Fibroblast of lung (primary cell): ENCODE results near the gene KIF17. TPM values are rescaled to one million over a fixed set of nuclear protein-coding genes. Genes with fewer than 3 reads are reported as not detected.

ENCODE experiments used
- DNase-seq, 2 donors: peaks; one replicate each; pipeline versions ENCODE4 v3.0.0 to v3.0.0-alpha.2; 2010; ENCODE audit warnings: low read depth in 2 of 2
- H2AFZ ChIP-seq: 2 replicates; pipeline ENCODE4 v1.5.1; 2012; ENCODE audit warnings: low read length, control low read depth, inconsistent platforms
- H3K27ac ChIP-seq: 2 replicates; pipeline ENCODE4 v1.5.1; 2011; ENCODE audit warnings: low read length, control low read depth; ENCODE audit not compliant: insufficient read depth
- H3K27me3 ChIP-seq: 2 replicates; pipeline ENCODE4 v1.5.1; 2011; ENCODE audit warnings: mild to moderate bottlenecking, low read length; ENCODE audit not compliant: control insufficient read depth, insufficient read depth
- H3K36me3 ChIP-seq: 2 replicates; pipeline ENCODE4 v1.5.1; 2011; ENCODE audit warnings: low read length; ENCODE audit not compliant: control insufficient read depth, insufficient read depth
- H3K4me1 ChIP-seq: 2 replicates; pipeline ENCODE4 v1.5.1; 2011; ENCODE audit warnings: low read length; ENCODE audit not compliant: control insufficient read depth, insufficient read depth; ENCODE audit errors: extremely low read depth
- H3K4me2 ChIP-seq: 2 replicates; pipeline ENCODE4 v1.5.1; 2011; ENCODE audit warnings: low read length, control low read depth; ENCODE audit not compliant: insufficient read depth; ENCODE audit errors: extremely low read depth
- H3K4me3 ChIP-seq, 4 experiments: fragments of 200-600 bp in 1 of 4; sonication (generic) in 1 of 4; replicated peaks in 1 of 4; 2 replicates each; pipeline ENCODE4 v1.5.1; 2011 to 2016; ENCODE audit warnings: low read length in 4 of 4, low read depth in 3 of 4, mild to moderate bottlenecking in 3 of 4, control low read depth in 2 of 4, inconsistent platforms in 1 of 4, mixed read lengths in 1 of 4; ENCODE audit not compliant: insufficient read depth in 1 of 4; ENCODE audit errors: control extremely low read depth in 1 of 4
- H3K79me2 ChIP-seq: 2 replicates; pipeline ENCODE4 v1.5.1; 2012; ENCODE audit warnings: mild to moderate bottlenecking, low read length, inconsistent platforms; ENCODE audit not compliant: control insufficient read depth, insufficient read depth
- H3K9ac ChIP-seq: 2 replicates; pipeline ENCODE4 v1.5.1; 2011; ENCODE audit warnings: mild to moderate bottlenecking, low read length, control low read depth; ENCODE audit not compliant: insufficient read depth
- H3K9me3 ChIP-seq: 2 replicates; pipeline ENCODE4 v1.5.1; 2012; ENCODE audit warnings: low read depth, low read length; ENCODE audit not compliant: control insufficient read depth, insufficient read depth
- H4K20me1 ChIP-seq: 2 replicates; pipeline ENCODE4 v1.5.1; 2011; ENCODE audit warnings: low read length; ENCODE audit not compliant: control insufficient read depth, insufficient read depth; ENCODE audit errors: extremely low read depth
- CTCF ChIP-seq, 2 donors: IDR thresholded peaks in 1 of 2; conservative IDR thresholded peaks in 1 of 2; 1 replicate in 1 of 2; 2 replicates in 1 of 2; pipeline ENCODE4 v1.5.1; 2011 to 2012; ENCODE audit warnings: low read length in 2 of 2, control low read depth in 1 of 2, inconsistent platforms in 1 of 2, low read depth in 1 of 2, mild to moderate bottlenecking in 1 of 2
- EZH2 ChIP-seq: IDR thresholded peaks from 2 replicates; pipeline ENCODE4 v1.5.1; 2012; ENCODE audit warnings: low read length, control low read depth, mild to moderate bottlenecking; ENCODE audit errors: missing control alignments
- polyA plus RNA-seq, 2 donors: library from polyadenylated mRNA; depleted of rRNA in 1 of 2; stranded (reverse) in 1 of 2; unstranded in 1 of 2; fragments of >200 nt; gene quantifications; 2 replicates each; pipeline ENCODE4 v1.2.1, GENCODE V29; 2011 to 2012; ENCODE audit warnings: missing spikeins in 1 of 2
- total RNA-seq: library from RNA; depleted of rRNA; stranded (reverse); fragments of >200 nt; gene quantifications from 2 replicates; pipeline ENCODE4 v1.2.1, GENCODE V29; 2014

The KIF17 gene
- total and polyA plus RNA-seq, 2 donors (not counting 1 experiment from before 2014, with no cell fraction given) = 1.8 to 3.0 TPM

- no peak overlapping the region for H3K4me2 ChIP-seq
- no peak overlapping the region for H3K27ac ChIP-seq
- H3K4me3 ChIP-seq = no peak overlapping the region
- H3K9me3 ChIP-seq = no peaks in the 10 kb centered on the region
- H3K4me1 ChIP-seq = peaks cover 16% of the 10 kb centered on the region
- H3K9ac ChIP-seq = no peak overlapping the region
- H2AFZ ChIP-seq = no peak overlapping the region
- no peaks in the 10 kb centered on the region for H3K27me3 ChIP-seq
- TF ChIP-seq EZH2 = no peak
- no peak for TF ChIP-seq CTCF (conservative IDR thresholded peaks at IDR 0.05 in 1 of 2, IDR thresholded peaks at IDR 0.05 in 1 of 2; ENCODE audit: low read depth in 1 of 2, low read length in 2 of 2)
- no peak for DNase-seq
- H4K20me1 ChIP-seq = no peaks in the 10 kb centered on the region
- H3K36me3 ChIP-seq = no peaks in the 10 kb centered on the region
- H3K79me2 ChIP-seq = no peaks in the 10 kb centered on the region
Measured at GRCh38 chr1:20693623-20694022, 24.2 kb downstream of the KIF17 start.

GRCh38 chr1:20691872-20692271, 25.9 kb downstream of the KIF17 start:
- no peaks in the 10 kb centered on the region for H4K20me1 ChIP-seq
- no peak overlapping the region for H3K9ac ChIP-seq
- no peak for DNase-seq
- TF ChIP-seq EZH2 = no peak
- TF ChIP-seq CTCF (conservative IDR thresholded peaks at IDR 0.05 in 1 of 2, IDR thresholded peaks at IDR 0.05 in 1 of 2; ENCODE audit: low read depth in 1 of 2, low read length in 2 of 2) = no peak
- H3K36me3 ChIP-seq = no peaks in the 10 kb centered on the region
- no peaks in the 10 kb centered on the region for H3K4me1 ChIP-seq
- no peak overlapping the region for H3K4me2 ChIP-seq
- H3K27ac ChIP-seq = no peak overlapping the region
- H3K79me2 ChIP-seq = no peaks in the 10 kb centered on the region
- no peaks in the 10 kb centered on the region for H3K9me3 ChIP-seq
- no peak overlapping the region for H3K4me3 ChIP-seq
- H3K27me3 ChIP-seq = no peaks in the 10 kb centered on the region
- no peak overlapping the region for H2AFZ ChIP-seq

- Histone ChIP-seq H3K79me2 (no peaks in the 10 kb centered on the region), H3K4me2 (no peak overlapping the region), H3K4me1 (no peaks in the 10 kb centered on the region), H3K27ac (no peak overlapping the region), H3K36me3 (no peaks in the 10 kb centered on the region), H2AFZ (no peak overlapping the region), H4K20me1 (no peaks in the 10 kb centered on the region), H3K4me3 (no peak overlapping the region), H3K9me3 (no peaks in the 10 kb centered on the region), H3K9ac (no peak overlapping the region), H3K27me3 (no peaks in the 10 kb centered on the region)
- no peak for DNase-seq
- TF ChIP-seq CTCF (conservative IDR thresholded peaks at IDR 0.05 in 1 of 2, IDR thresholded peaks at IDR 0.05 in 1 of 2; ENCODE audit: low read depth in 1 of 2, low read length in 2 of 2) (no peak), EZH2 (no peak)
Measured at GRCh38 chr1:20689645-20690056, 28.2 kb downstream of the KIF17 start.
